IMR-90 (cell line): ENCODE measurements around the gene SPATA13. TPM values are rescaled to one million over a fixed set of nuclear protein-coding genes. Genes with fewer than 3 reads are reported as not detected.
A peak's percentile ranks its signal among the peaks of the same experiment; 100 is the strongest.

Experiments
- ATAC-seq: fragments of 200-7000 bp; cut with Tn5 transposase; 2 replicates; pipeline ENCODE4 v1.9.1; 2020; ENCODE audit warnings: low read depth, mild to moderate bottlenecking, moderate library complexity
- BruUV-seq: library from RNA; stranded (reverse); fragments of 400-500 nt; replicated peaks from 2 replicates; lab custom pipeline; 2021; lab: Mats Ljungman, UMichigan
- CTCF ChIA-PET: fragments of 300-600 bp; formaldehyde crosslinking; extraction: SDS; loops from one replicate; lab custom pipeline; 2021; ENCODE audit warnings: antibody characterized with exemption; lab: Yijun Ruan, JAX
- POLR2A ChIA-PET: fragments of 300-600 bp; sonication (Branson Sonifier 250); formaldehyde crosslinking; loops from one replicate; lab custom pipeline; 2022; ENCODE audit warnings: antibody characterized with exemption; ENCODE audit not compliant: unreplicated experiment; lab: Charles Lee
- DNase-seq: peaks from one replicate; pipeline ENCODE4 v3.0.0; 2013
- H2AFZ ChIP-seq: replicated peaks from 2 replicates; pipeline ENCODE3; 2013; ENCODE audit warnings: low read length, mild to moderate bottlenecking; ENCODE audit not compliant: poor library complexity
- H2AK5ac ChIP-seq: 2 replicates; pipeline ENCODE4 v1.6.1; 2013; ENCODE audit warnings: low read depth, low read length, inconsistent platforms
- H2AK9ac ChIP-seq: replicated peaks from 2 replicates; pipeline ENCODE3; 2013; ENCODE audit warnings: mild to moderate bottlenecking, low read depth, low read length, moderate library complexity; ENCODE audit not compliant: poor library complexity
- H2BK120ac ChIP-seq: 2 replicates; pipeline ENCODE4 v1.6.1; 2013; ENCODE audit warnings: low read depth, low read length, inconsistent platforms
- H2BK15ac ChIP-seq: 3 replicates; pipeline ENCODE4 v1.6.1; 2013; ENCODE audit warnings: low read depth, low read length, inconsistent platforms
- H2BK20ac ChIP-seq: 2 replicates; pipeline ENCODE4 v1.6.1; 2013; ENCODE audit warnings: low read depth, mild to moderate bottlenecking, inconsistent platforms, low read length, moderate library complexity
- H2BK5ac ChIP-seq: 2 replicates; pipeline ENCODE4 v1.6.1; 2013; ENCODE audit warnings: mild to moderate bottlenecking, low read depth, low read length, inconsistent platforms; ENCODE audit not compliant: poor library complexity, severe bottlenecking
- H3K14ac ChIP-seq: replicated peaks from 2 replicates; pipeline ENCODE4 v1.6.1; 2013; ENCODE audit warnings: low read depth, low read length, inconsistent platforms
- H3K18ac ChIP-seq: 2 replicates; pipeline ENCODE4 v1.6.1; 2013; ENCODE audit warnings: low read depth, low read length, control low read depth
- H3K23ac ChIP-seq: 2 replicates; pipeline ENCODE4 v1.6.1; 2013; ENCODE audit warnings: low read depth, low read length, inconsistent platforms
- H3K27ac ChIP-seq: 2 replicates; pipeline ENCODE4 v1.5.1; 2013; ENCODE audit warnings: mild to moderate bottlenecking, control low read depth, low read length; ENCODE audit not compliant: insufficient read depth
- H3K27me3 ChIP-seq: 2 replicates; pipeline ENCODE4 v1.6.1; 2013; ENCODE audit warnings: low read length; ENCODE audit not compliant: control insufficient read depth, insufficient read depth
- H3K36me3 ChIP-seq: 2 replicates; pipeline ENCODE4 v1.6.1; 2013; ENCODE audit warnings: low read length, mixed read lengths; ENCODE audit not compliant: control insufficient read depth, insufficient read depth
- H3K4ac ChIP-seq: 2 replicates; pipeline ENCODE4 v1.6.1; 2013; ENCODE audit warnings: low read depth, low read length, inconsistent platforms
- H3K4me1 ChIP-seq: 2 replicates; pipeline ENCODE4 v1.6.1; 2013; ENCODE audit warnings: low read length, mixed read lengths; ENCODE audit not compliant: control insufficient read depth, insufficient read depth
- H3K4me2 ChIP-seq: 2 replicates; pipeline ENCODE4 v1.6.1; 2013; ENCODE audit warnings: low read depth, mild to moderate bottlenecking, control low read depth, low read length, moderate library complexity
- H3K4me3 ChIP-seq: 2 replicates; pipeline ENCODE4 v1.5.1; 2013; ENCODE audit warnings: low read depth, mild to moderate bottlenecking, control low read depth, low read length, moderate library complexity; ENCODE audit not compliant: insufficient read depth
- H3K56ac ChIP-seq: 2 replicates; pipeline ENCODE4 v1.6.1; 2013; ENCODE audit warnings: low read length, inconsistent platforms; ENCODE audit not compliant: insufficient read depth; ENCODE audit errors: extremely low read depth
- H3K79me1 ChIP-seq, 2 experiments: 2 replicates each; pipeline ENCODE4 v1.6.1; 2013; ENCODE audit warnings: low read length in 2 of 2, inconsistent platforms in 1 of 2, low read depth in 1 of 2
- H3K9ac ChIP-seq: 2 replicates; pipeline ENCODE4 v1.6.1; 2013; ENCODE audit warnings: low read depth, low read length, control low read depth
- H3K9me1 ChIP-seq: 2 replicates; pipeline ENCODE4 v1.6.1; 2013; ENCODE audit warnings: low read length, inconsistent platforms; ENCODE audit not compliant: insufficient read depth
- H3K9me3 ChIP-seq: 2 replicates; pipeline ENCODE4 v1.6.1; 2013; ENCODE audit warnings: low read length; ENCODE audit not compliant: control insufficient read depth, insufficient read depth
- H4K20me1 ChIP-seq: 2 replicates; pipeline ENCODE4 v1.6.1; 2013; ENCODE audit warnings: low read length, inconsistent platforms; ENCODE audit not compliant: insufficient read depth
- H4K5ac ChIP-seq: 2 replicates; pipeline ENCODE4 v1.6.1; 2013; ENCODE audit warnings: mild to moderate bottlenecking, low read depth, low read length, control low read depth
- H4K8ac ChIP-seq, 2 experiments: 2 replicates each; pipeline ENCODE4 v1.6.1; 2013; ENCODE audit warnings: low read depth in 2 of 2, low read length in 2 of 2, control low read depth in 1 of 2, inconsistent platforms in 1 of 2
- H4K91ac ChIP-seq: 2 replicates; pipeline ENCODE4 v1.6.1; 2013; ENCODE audit warnings: low read depth, low read length, inconsistent platforms; ENCODE audit not compliant: insufficient read depth
- CEBPB ChIP-seq: IDR thresholded peaks from 2 replicates; pipeline ENCODE4 v1.6.1; 2012; ENCODE audit warnings: low read depth, low read length, improper control_type of control experiment
- CHD1 ChIP-seq: IDR thresholded peaks from 2 replicates; pipeline ENCODE4 v1.6.1; 2012; ENCODE audit warnings: low read depth, low read length, improper control_type of control experiment
- FOS ChIP-seq: fragments of 150-350 bp; IDR thresholded peaks from 2 replicates; pipeline ENCODE4 v1.6.1; 2016; ENCODE audit warnings: low read depth, low read length
- WGBS, 2 experiments: methylation state at CpG; one replicate each; pipeline versions ENCODE4 v1.1.5 to v1.1.7; 2013; ENCODE audit warnings: missing lambda C conversion rate in 2 of 2; ENCODE audit not compliant: insufficient read length in 1 of 2; ENCODE audit errors: extremely low coverage in 2 of 2; 5-methylcytosine and 5-hydroxymethylcytosine counted together
- dilution Hi-C: fragments of 300-500 bp; cut with HindIII; formaldehyde crosslinking; loops from one replicate; pipeline ENCODE4 v1.14.3; 2018; ENCODE audit warnings: low sequenced_read_pairs; ENCODE audit not compliant: unreplicated experiment
- in situ Hi-C: fragments of 300-500 bp; cut with MboI; formaldehyde crosslinking; loops from 3 replicates; pipeline ENCODE4 v1.14.3; 2019; ENCODE audit warnings: low sequenced_read_pairs, inconsistent platforms, mixed read lengths
- intact Hi-C: fragments of 100-400 bp; cut with micrococcal nuclease; formaldehyde crosslinking; loops from 2 replicates; pipeline ENCODE4 v1.10.0; 2022
- polyA plus RNA-seq, 3 experiments: library from polyadenylated mRNA; depleted of rRNA; stranded (reverse); fragments of >200 nt; gene quantifications; 2 replicates each; pipeline ENCODE4 v1.2.3, GENCODE V29; 2012; ENCODE audit warnings: low replicate concordance in 1 of 3
- total RNA-seq: library from RNA; depleted of rRNA; stranded (reverse); fragments of >200 nt; gene quantifications from 2 replicates; pipeline ENCODE4 v1.2.3, GENCODE V29; 2012

Gene SPATA13
- total and polyA plus RNA-seq, 2 of the 4 experiments (the other 2 are of a cell fraction): 10.5 to 12.5 TPM

DNA sequence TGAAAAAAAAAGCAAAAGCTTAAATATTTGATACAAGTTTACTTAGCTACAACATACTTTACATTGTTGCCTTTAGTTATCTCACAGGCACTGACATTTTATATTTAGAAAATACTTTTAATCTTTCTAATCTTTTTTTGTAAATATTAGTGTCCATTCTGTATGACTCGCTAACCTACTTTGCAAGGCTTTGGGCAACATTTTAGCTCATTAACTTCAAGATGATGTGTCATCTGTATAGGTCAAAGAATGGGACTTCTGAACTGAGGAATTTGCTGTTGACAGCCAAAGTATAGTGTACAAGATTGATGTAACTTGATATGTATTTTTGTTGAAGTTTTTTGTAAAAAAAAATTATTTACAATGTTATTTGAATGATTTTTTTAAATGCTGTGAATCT lies 146.1 kb downstream of the SPATA13 start:
- H3K56ac ChIP-seq: no peak overlapping the region
- H3K9me3 ChIP-seq: no peaks in the 10 kb centered on the region
- H2AK9ac ChIP-seq: no peak overlapping the region
- H3K23ac ChIP-seq: no peak overlapping the region
- intact Hi-C loops: no loop called here
- H3K27ac ChIP-seq: no peak overlapping the region
- WGBS, 2 experiments: no CpG with 5 or more reads among the region's 1 CpG
- peak; percentile 44; the same call in 1 of the 2 replicates for TF ChIP-seq CEBPB
- no peak for TF ChIP-seq CHD1
- TF ChIP-seq FOS: 0 out of 2 replicates have a peak, but pooled peaks have one; percentile 33
- H3K27me3 ChIP-seq: no peaks in the 10 kb centered on the region
- no peak overlapping the region for H3K14ac ChIP-seq
- no peak overlapping the region for H2BK15ac ChIP-seq
- H4K20me1 ChIP-seq: peaks cover 4% of the 10 kb centered on the region; the same call in 1 of the 2 replicates
- H3K4me3 ChIP-seq: no peak overlapping the region
- dilution Hi-C loops: no loop called here
- H2BK20ac ChIP-seq: no peak overlapping the region
- no peak overlapping the region for H3K9ac ChIP-seq
- H4K8ac ChIP-seq: no peak overlapping the region
- ATAC-seq (peak; percentile 82), DNase-seq (peak; percentile 73)
- no peak overlapping the region for H3K4me2 ChIP-seq
- H2AFZ ChIP-seq: no peak overlapping the region
- H2AK5ac ChIP-seq: no peak overlapping the region
- H3K79me1 ChIP-seq: peaks cover 0 to 3% of the 10 kb centered on the region in 2 experiments; a peak in 1 of 4 replicates
- H4K5ac ChIP-seq: no peak overlapping the region
- BruUV-seq: no TSS peak
- H2BK120ac ChIP-seq: no peak overlapping the region; the same call in 1 of the 2 replicates
- H3K18ac ChIP-seq: no peak overlapping the region
- H2BK5ac ChIP-seq: no peak overlapping the region
- POLR2A ChIA-PET: interaction anchor here (0.7 kb wide), 1 partner anchor 15 kb away, joined by 3 read pairs; no protein-coding TSS in a partner anchor
- CTCF ChIA-PET: interaction anchor here (0.6 kb wide), 1 partner anchor 124 kb away, joined by 3 read pairs; no protein-coding TSS in a partner anchor
- H3K9me1 ChIP-seq: peaks cover 13% of the 10 kb centered on the region
- in situ Hi-C loops: no loop called here
- H4K91ac ChIP-seq: no peak overlapping the region
- peaks cover 14% of the 10 kb centered on the region for H3K36me3 ChIP-seq
- H3K4me1 ChIP-seq: peaks cover 15% of the 10 kb centered on the region
- H3K4ac ChIP-seq: no peak overlapping the region
